ENCODE measurements around the gene STOX1. TPM values are rescaled to one million over a fixed set of nuclear protein-coding genes. Genes with fewer than 3 reads are reported as not detected.
"Not testable (repeated sequence)": the region's sequence is repeated elsewhere in the genome, so short reads cannot be mapped to it uniquely, and the experiment has no call there.

The STOX1 gene
- total and polyA plus RNA-seq, 2 donors, result 8.5 to 10.3 TPM

DNA sequence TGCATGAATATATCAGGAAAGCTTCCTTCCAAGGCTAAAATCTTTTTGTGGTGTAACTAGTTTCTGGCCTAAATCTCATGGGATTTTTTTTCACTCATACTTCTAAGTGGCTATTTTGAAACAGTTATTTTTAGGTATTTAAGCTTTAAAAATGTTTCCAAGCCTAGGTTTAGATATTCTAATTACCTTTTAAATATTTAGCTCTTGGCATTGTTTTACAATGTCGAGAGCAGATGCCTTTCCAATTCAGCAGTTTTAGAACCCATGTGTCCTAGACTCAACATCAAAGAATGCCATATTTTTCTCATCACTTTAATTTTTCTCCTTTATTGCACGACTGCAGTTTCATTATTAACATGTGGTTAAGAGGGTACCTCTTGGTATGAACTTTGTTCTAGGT lies 27.1 kb upstream of the STOX1 start:
- H3K4me3 ChIP-seq (ENCODE audit: low read length in 2 of 2), result no peak overlapping the region
- no peak overlapping the region for H3K27ac ChIP-seq (ENCODE audit: low read depth in 1 of 2, low read length in 1 of 2)
- no peaks in the 10 kb centered on the region for H3K9me3 ChIP-seq (ENCODE audit: control insufficient read depth in 2 of 2, insufficient read depth in 1 of 2, low read length in 1 of 2)
- H3K4me1 ChIP-seq (ENCODE audit: control insufficient read depth in 2 of 2, insufficient read depth in 2 of 2, low read length in 2 of 2), result no peaks in the 10 kb centered on the region
- no peak for DNase-seq (ENCODE audit: low read depth in 6 of 9, low spot score in 9 of 9)
- peaks cover 12% of the 10 kb centered on the region in 2 donors for H3K36me3 ChIP-seq (ENCODE audit: control insufficient read depth in 2 of 2, insufficient read depth in 2 of 2, low read length in 1 of 2)
- WGBS, result 95% methylated on average over 2 of the region's 2 CpGs
- no peaks in the 10 kb centered on the region for H3K27me3 ChIP-seq (ENCODE audit: control insufficient read depth in 2 of 2, insufficient read depth in 1 of 2, low read length in 1 of 2)

DNA sequence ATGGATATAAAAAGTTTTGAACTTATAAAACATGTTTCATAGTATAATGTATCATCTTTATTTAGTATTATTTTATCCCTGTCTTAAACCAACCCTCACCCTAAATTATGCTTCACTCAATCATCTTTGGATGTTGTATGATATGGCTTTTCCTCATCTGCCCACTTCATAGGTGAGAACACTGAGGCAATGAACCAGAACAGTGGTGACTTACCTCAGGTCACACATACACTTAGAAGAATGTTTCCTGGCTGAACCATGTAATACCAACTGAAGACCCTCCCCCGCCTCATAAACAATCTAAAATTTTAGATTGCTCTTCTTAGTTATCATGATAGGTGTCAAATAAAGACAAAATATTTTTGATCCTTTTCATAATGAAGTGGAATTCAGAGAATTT lies 22.6 kb upstream of the STOX1 start:
- Histone ChIP-seq H3K4me1 (ENCODE audit: control insufficient read depth in 2 of 2, insufficient read depth in 2 of 2, low read length in 2 of 2) (no peaks in the 10 kb centered on the region), H3K4me3 (ENCODE audit: low read length in 2 of 2) (no peak overlapping the region), H3K9me3 (ENCODE audit: control insufficient read depth in 2 of 2, insufficient read depth in 1 of 2, low read length in 1 of 2) (no peaks in the 10 kb centered on the region), H3K36me3 (ENCODE audit: control insufficient read depth in 2 of 2, insufficient read depth in 2 of 2, low read length in 1 of 2) (no peaks in the 10 kb centered on the region), H3K27me3 (ENCODE audit: control insufficient read depth in 2 of 2, insufficient read depth in 1 of 2, low read length in 1 of 2) (no peaks in the 10 kb centered on the region), H3K27ac (ENCODE audit: low read depth in 1 of 2, low read length in 1 of 2) (no peak overlapping the region)
- 96% methylated on average over 1 of the region's 1 CpG for WGBS
- DNase-seq (ENCODE audit: low read depth in 6 of 9, low spot score in 9 of 9), result no peak

DNA sequence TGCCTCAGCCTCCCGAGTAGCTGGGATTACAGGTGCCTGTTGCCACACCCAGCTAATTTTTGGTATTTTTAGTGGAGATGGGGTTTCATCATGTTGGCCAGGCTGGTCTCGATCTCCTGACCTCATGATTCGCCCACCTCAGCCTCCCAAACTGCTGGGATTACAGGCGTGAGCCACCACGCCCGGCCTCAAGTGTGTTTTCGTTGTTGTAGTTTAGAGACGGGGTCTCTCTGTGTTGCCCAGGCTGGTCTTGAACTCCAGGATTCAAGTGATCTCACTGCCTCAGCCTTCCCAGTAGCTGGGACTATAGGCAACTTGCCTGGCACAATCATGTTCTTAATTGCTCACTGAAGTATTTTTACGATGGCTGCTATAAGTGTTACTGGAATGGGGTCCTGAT lies 16.5 kb upstream of the STOX1 start:
- not testable (repeated sequence) for H3K27ac ChIP-seq (ENCODE audit: low read depth in 1 of 2, low read length in 1 of 2); DNase-seq (ENCODE audit: low read depth in 6 of 9, low spot score in 9 of 9); H3K36me3 ChIP-seq (ENCODE audit: control insufficient read depth in 2 of 2, insufficient read depth in 2 of 2, low read length in 1 of 2); H3K4me3 ChIP-seq (ENCODE audit: low read length in 2 of 2); H3K4me1 ChIP-seq (ENCODE audit: control insufficient read depth in 2 of 2, insufficient read depth in 2 of 2, low read length in 2 of 2); H3K27me3 ChIP-seq (ENCODE audit: control insufficient read depth in 2 of 2, insufficient read depth in 1 of 2, low read length in 1 of 2); H3K9me3 ChIP-seq (ENCODE audit: control insufficient read depth in 2 of 2, insufficient read depth in 1 of 2, low read length in 1 of 2)
- WGBS, result 98% methylated on average over 9 of the region's 9 CpGs

DNA sequence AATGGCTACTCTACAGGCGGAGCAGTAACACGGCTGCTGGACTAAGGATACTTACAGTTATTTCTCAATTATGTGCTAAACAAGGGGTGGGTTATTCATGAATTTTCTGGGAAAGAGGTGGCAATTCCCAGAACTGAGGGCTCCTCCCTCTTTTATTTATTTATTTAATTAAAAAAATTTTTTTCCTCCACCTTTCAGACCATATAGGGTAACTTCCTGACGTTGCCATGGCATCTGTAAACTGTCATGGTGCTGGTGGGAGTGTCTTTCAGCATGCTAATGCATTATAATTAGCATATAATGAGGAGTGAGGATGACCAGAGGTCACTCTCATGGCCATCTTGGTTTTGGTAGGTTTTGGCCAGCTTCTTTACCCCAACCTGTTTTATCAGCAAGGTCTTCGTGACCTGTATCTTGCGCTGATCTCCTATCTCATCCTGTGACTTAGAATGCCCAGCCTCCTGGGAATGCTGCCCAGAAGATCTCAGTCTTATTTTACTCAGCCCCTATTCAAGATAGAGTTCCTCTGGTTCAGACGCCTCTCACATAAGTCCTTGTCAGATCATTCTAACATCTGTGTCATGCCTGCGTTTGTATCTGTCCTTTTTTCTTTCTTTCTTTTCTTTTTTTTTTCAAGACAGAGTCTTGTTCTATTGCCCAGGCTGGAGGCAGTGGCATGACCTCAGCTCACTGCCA lies 15.9 kb upstream of the STOX1 start:
- Histone ChIP-seq H3K27me3 (ENCODE audit: control insufficient read depth in 2 of 2, insufficient read depth in 1 of 2, low read length in 1 of 2) (no peaks in the 10 kb centered on the region), H3K4me1 (ENCODE audit: control insufficient read depth in 2 of 2, insufficient read depth in 2 of 2, low read length in 2 of 2) (no peaks in the 10 kb centered on the region), H3K9me3 (ENCODE audit: control insufficient read depth in 2 of 2, insufficient read depth in 1 of 2, low read length in 1 of 2) (no peaks in the 10 kb centered on the region), H3K27ac (ENCODE audit: low read depth in 1 of 2, low read length in 1 of 2) (no peak overlapping the region), H3K4me3 (ENCODE audit: low read length in 2 of 2) (no peak overlapping the region), H3K36me3 (ENCODE audit: control insufficient read depth in 2 of 2, insufficient read depth in 2 of 2, low read length in 1 of 2) (no peaks in the 10 kb centered on the region)
- no peak for DNase-seq (ENCODE audit: low read depth in 6 of 9, low spot score in 9 of 9)
- 95% methylated on average over 7 of the region's 7 CpGs for WGBS

DNA sequence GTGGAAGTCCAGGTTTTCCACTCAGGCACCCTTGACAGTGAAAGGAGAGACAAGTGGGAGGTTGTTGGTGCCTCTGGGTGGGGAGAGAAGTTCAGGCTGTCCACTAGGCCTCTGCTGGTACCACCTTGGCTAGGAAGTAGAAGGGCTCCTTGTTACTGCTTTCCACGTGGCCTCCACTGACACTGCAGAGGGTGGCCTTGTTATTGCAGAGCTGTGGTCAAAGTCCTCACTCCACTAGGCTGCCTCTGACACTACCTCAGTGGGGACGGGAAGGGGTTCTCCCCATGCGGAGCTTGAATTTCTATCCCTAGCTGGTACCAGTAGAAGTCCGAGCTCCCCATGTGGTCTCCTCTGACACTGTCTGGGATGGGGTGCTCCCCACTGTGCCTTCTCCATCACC lies 14.9 kb upstream of the STOX1 start:
- DNase-seq (ENCODE audit: low read depth in 6 of 9, low spot score in 9 of 9), result no peak
- no peaks in the 10 kb centered on the region for H3K4me1 ChIP-seq (ENCODE audit: control insufficient read depth in 2 of 2, insufficient read depth in 2 of 2, low read length in 2 of 2)
- WGBS, result 91% methylated on average over 4 of the region's 4 CpGs

DNA sequence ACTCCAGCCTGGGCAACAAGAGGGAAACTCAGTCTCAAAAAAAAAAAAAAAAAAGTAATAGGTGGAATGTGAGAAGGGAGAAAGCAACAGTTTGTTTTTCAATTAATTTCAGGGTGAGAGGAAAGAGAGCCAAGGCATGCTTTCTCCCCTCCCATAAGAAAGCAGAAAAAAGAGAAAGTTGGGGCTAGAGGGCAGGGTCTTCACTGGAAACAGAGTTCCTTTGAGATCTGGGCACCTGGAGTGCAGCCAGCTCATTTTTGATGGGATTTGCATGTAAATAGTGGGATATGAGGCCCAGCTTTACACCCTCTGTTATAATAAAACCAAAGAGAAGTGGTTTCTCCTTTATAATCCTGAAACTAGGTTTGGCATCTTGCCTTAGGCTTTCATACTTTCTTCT lies 13.8 kb upstream of the STOX1 start:
- H3K27me3 ChIP-seq (ENCODE audit: control insufficient read depth in 2 of 2, insufficient read depth in 1 of 2, low read length in 1 of 2), result no peaks in the 10 kb centered on the region
- H3K4me1 ChIP-seq (ENCODE audit: control insufficient read depth in 2 of 2, insufficient read depth in 2 of 2, low read length in 2 of 2), result no peaks in the 10 kb centered on the region
- no peak for DNase-seq (ENCODE audit: low read depth in 6 of 9, low spot score in 9 of 9)
- no peak overlapping the region for H3K27ac ChIP-seq (ENCODE audit: low read depth in 1 of 2, low read length in 1 of 2)
- no peaks in the 10 kb centered on the region for H3K36me3 ChIP-seq (ENCODE audit: control insufficient read depth in 2 of 2, insufficient read depth in 2 of 2, low read length in 1 of 2)
- no peaks in the 10 kb centered on the region for H3K9me3 ChIP-seq (ENCODE audit: control insufficient read depth in 2 of 2, insufficient read depth in 1 of 2, low read length in 1 of 2)
- no peak overlapping the region for H3K4me3 ChIP-seq (ENCODE audit: low read length in 2 of 2)

More for the DNA sequence above, 14.9 kb upstream of the STOX1 start:
- Histone ChIP-seq H3K36me3 (ENCODE audit: control insufficient read depth in 2 of 2, insufficient read depth in 2 of 2, low read length in 1 of 2) (no peaks in the 10 kb centered on the region), H3K27me3 (ENCODE audit: control insufficient read depth in 2 of 2, insufficient read depth in 1 of 2, low read length in 1 of 2) (no peaks in the 10 kb centered on the region), H3K27ac (ENCODE audit: low read depth in 1 of 2, low read length in 1 of 2) (no peak overlapping the region), H3K4me3 (ENCODE audit: low read length in 2 of 2) (no peak overlapping the region), H3K9me3 (ENCODE audit: control insufficient read depth in 2 of 2, insufficient read depth in 1 of 2, low read length in 1 of 2) (no peaks in the 10 kb centered on the region)

DNA sequence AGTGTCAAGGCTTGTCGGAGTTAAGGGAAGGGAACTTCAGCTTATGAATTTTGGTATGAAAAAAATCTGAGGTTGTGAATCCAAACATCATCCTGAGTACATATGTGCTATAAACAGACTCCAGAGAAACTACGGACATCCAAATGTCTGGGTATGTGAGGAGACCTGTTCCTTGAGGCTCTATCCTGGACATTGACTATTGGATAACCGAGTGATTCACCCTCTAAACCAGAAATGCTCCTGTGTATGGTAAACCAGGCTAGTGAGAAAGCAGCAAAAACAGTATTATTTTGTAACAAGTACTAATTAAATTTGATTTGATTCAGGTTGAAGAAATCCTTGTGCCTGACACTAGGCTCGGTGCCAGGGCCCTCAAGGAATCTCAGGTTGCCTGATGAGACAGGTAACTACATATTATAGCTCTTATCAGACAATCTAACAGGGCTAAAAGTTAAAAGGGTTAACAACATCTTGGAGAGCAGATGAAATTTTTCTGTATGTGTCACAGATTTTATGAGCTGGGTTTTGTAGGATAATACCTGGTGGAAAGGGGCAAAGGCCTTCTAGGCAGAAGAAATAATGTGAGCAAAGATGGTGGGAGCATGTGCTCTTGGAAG lies 10.4 kb upstream of the STOX1 start:
- 83% methylated on average over 4 of the region's 4 CpGs for WGBS
- Histone ChIP-seq H3K36me3 (ENCODE audit: control insufficient read depth in 2 of 2, insufficient read depth in 2 of 2, low read length in 1 of 2) (no peaks in the 10 kb centered on the region), H3K27ac (ENCODE audit: low read depth in 1 of 2, low read length in 1 of 2) (no peak overlapping the region), H3K4me1 (ENCODE audit: control insufficient read depth in 2 of 2, insufficient read depth in 2 of 2, low read length in 2 of 2) (no peaks in the 10 kb centered on the region), H3K27me3 (ENCODE audit: control insufficient read depth in 2 of 2, insufficient read depth in 1 of 2, low read length in 1 of 2) (no peaks in the 10 kb centered on the region), H3K9me3 (ENCODE audit: control insufficient read depth in 2 of 2, insufficient read depth in 1 of 2, low read length in 1 of 2) (no peaks in the 10 kb centered on the region), H3K4me3 (ENCODE audit: low read length in 2 of 2) (no peak overlapping the region)
- DNase-seq (ENCODE audit: low read depth in 6 of 9, low spot score in 9 of 9), result no peak

DNA sequence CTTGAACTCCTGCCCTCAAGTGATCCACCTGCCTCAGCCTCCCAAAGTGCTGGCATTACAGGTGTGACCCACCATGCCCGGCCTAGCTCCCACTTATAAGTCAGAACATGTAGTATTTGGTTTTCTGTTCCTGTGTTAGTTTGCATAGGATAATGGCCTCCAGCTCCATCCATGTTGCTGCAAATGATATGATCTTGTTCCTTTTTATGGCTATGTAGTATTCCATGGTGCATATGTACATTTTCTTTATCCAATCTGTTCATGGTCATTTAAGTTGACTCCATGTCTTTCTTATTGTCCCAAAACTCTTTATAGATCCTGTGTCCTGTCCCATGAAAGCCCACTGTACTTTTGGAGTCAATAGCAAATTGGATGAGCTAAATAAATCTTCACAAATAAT lies 7.0 kb upstream of the STOX1 start:
- WGBS, result 100% methylated on average over 1 of the region's 1 CpG
- not testable (repeated sequence) for DNase-seq (ENCODE audit: low read depth in 6 of 9, low spot score in 9 of 9); H3K27ac ChIP-seq (ENCODE audit: low read depth in 1 of 2, low read length in 1 of 2); H3K9me3 ChIP-seq (ENCODE audit: control insufficient read depth in 2 of 2, insufficient read depth in 1 of 2, low read length in 1 of 2); H3K4me3 ChIP-seq (ENCODE audit: low read length in 2 of 2); H3K4me1 ChIP-seq (ENCODE audit: control insufficient read depth in 2 of 2, insufficient read depth in 2 of 2, low read length in 2 of 2); H3K36me3 ChIP-seq (ENCODE audit: control insufficient read depth in 2 of 2, insufficient read depth in 2 of 2, low read length in 1 of 2); H3K27me3 ChIP-seq (ENCODE audit: control insufficient read depth in 2 of 2, insufficient read depth in 1 of 2, low read length in 1 of 2)

DNA sequence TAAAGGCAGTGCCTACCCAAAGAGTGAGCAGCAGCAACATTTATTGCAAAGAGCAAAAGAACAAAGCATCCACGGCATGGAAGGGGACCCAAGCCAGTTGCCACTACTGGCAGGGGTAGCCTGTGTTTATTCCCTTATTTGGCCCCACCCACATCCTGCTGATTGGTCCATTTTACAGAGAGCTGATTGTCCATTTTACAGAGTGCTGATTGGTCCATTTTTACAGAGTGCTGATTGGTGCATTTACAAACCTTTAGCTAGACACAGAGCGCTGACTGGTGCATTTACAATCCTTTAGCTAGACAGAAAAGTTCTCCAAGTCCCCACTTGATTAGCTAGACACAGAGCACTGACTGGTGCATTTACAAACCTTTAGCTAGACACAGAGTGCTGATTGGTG lies 4.7 kb upstream of the STOX1 start:
- not testable (repeated sequence) for H3K27me3 ChIP-seq (ENCODE audit: control insufficient read depth in 2 of 2, insufficient read depth in 1 of 2, low read length in 1 of 2); H3K4me1 ChIP-seq (ENCODE audit: control insufficient read depth in 2 of 2, insufficient read depth in 2 of 2, low read length in 2 of 2); H3K36me3 ChIP-seq (ENCODE audit: control insufficient read depth in 2 of 2, insufficient read depth in 2 of 2, low read length in 1 of 2); H3K9me3 ChIP-seq (ENCODE audit: control insufficient read depth in 2 of 2, insufficient read depth in 1 of 2, low read length in 1 of 2); H3K4me3 ChIP-seq (ENCODE audit: low read length in 2 of 2); DNase-seq (ENCODE audit: low read depth in 6 of 9, low spot score in 9 of 9); H3K27ac ChIP-seq (ENCODE audit: low read depth in 1 of 2, low read length in 1 of 2)
- 97% methylated on average over 2 of the region's 2 CpGs for WGBS
